BE2C (cell line): ENCODE results near the gene TMEM184A.

ENCODE experiments used
- DNase-seq: peaks from one replicate; pipeline ENCODE4 v3.0.0-alpha.2; 2020
- H3K27me3 ChIP-seq: fragments of 250-450 bp; sonication (Bioruptor Pico); 2 replicates; pipeline ENCODE4 v1.5.1; 2020; ENCODE audit warnings: mild to moderate bottlenecking
- H3K36me3 ChIP-seq: fragments of 250-450 bp; sonication (Bioruptor Pico); 2 replicates; pipeline ENCODE4 v1.5.1; 2020; ENCODE audit warnings: mild to moderate bottlenecking
- H3K4me1 ChIP-seq: fragments of 250-450 bp; sonication (Bioruptor Pico); 2 replicates; pipeline ENCODE4 v1.5.1; 2020
- H3K4me3 ChIP-seq: 2 replicates; pipeline ENCODE4 v1.5.1; 2011; ENCODE audit warnings: low read depth, low read length
- H3K9me3 ChIP-seq: fragments of 250-450 bp; sonication (Bioruptor Pico); 2 replicates; pipeline ENCODE4 v1.5.1; 2020
- TF ChIP-seq, protein P1 (sequence below): IDR thresholded peaks from 2 replicates; pipeline ENCODE4 v1.5.1; 2012; ENCODE audit warnings: mild to moderate bottlenecking, low read depth, low read length

TMEM184A gene

DNA sequence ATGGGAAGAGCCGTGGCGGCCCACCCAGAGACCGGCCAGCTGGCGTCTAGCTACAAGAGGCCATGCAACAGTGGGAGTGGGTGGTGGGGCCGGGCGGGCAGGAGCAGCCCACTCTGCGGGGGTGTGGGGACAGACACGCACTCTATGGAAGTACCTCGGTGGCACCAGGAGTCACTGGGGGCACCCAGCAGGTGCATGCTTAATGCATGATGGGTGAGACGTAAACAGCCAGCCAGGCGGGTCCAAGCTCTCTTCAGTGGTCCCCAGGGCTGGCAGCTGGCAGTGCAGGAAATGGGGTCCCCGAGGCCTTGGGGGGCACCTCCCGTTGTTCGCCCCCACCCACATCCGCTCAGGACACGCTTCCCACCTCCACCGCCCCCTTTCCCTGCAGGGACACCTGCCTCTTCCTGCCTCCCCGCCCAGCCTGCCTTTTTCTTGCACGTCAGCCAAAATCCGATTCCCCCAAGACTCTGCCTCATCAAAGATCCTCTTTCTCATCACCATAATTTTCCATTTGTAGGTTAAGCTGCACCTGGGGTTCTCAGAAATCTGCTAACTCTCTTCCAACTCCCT, 36.4 kb upstream of the TMEM184A start:
- TF ChIP-seq, protein P1, sequence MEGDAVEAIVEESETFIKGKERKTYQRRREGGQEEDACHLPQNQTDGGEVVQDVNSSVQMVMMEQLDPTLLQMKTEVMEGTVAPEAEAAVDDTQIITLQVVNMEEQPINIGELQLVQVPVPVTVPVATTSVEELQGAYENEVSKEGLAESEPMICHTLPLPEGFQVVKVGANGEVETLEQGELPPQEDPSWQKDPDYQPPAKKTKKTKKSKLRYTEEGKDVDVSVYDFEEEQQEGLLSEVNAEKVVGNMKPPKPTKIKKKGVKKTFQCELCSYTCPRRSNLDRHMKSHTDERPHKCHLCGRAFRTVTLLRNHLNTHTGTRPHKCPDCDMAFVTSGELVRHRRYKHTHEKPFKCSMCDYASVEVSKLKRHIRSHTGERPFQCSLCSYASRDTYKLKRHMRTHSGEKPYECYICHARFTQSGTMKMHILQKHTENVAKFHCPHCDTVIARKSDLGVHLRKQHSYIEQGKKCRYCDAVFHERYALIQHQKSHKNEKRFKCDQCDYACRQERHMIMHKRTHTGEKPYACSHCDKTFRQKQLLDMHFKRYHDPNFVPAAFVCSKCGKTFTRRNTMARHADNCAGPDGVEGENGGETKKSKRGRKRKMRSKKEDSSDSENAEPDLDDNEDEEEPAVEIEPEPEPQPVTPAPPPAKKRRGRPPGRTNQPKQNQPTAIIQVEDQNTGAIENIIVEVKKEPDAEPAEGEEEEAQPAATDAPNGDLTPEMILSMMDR: no peak
- H3K4me1 ChIP-seq: no peaks in the 10 kb centered on the region; the same call in 1 of the 2 replicates
- H3K4me3 ChIP-seq: no peak overlapping the region
- no peak for DNase-seq
- H3K9me3 ChIP-seq: no peaks in the 10 kb centered on the region
- peaks cover 22% of the 10 kb centered on the region for H3K27me3 ChIP-seq
- no peaks in the 10 kb centered on the region for H3K36me3 ChIP-seq

DNA sequence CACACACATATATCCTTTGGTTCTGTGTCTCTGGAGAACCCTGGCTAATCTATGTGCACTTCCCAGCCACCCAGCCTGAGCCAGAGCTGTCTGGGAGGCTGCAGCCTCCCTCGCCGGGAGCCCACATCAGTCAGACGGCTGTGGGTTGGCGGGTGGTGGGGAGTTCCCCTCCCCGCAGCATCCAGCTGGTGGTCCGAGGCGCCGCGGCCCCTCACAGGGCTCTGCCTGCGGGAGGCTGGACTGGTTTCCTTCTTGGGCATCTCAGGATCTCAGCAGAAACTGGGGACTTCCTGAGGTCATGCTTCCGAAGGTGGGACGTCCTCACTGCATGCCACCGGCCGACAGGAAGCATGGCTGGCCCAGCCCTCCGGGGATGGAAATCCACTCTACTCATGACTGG, 35.9 kb upstream of the TMEM184A start:
- H3K9me3 ChIP-seq: no peaks in the 10 kb centered on the region
- no peaks in the 10 kb centered on the region for H3K36me3 ChIP-seq
- TF ChIP-seq, protein P1: no peak
- peaks cover 2% of the 10 kb centered on the region for H3K4me1 ChIP-seq
- peaks cover 27% of the 10 kb centered on the region for H3K27me3 ChIP-seq
- no peak overlapping the region for H3K4me3 ChIP-seq
- DNase-seq: no peak

DNA sequence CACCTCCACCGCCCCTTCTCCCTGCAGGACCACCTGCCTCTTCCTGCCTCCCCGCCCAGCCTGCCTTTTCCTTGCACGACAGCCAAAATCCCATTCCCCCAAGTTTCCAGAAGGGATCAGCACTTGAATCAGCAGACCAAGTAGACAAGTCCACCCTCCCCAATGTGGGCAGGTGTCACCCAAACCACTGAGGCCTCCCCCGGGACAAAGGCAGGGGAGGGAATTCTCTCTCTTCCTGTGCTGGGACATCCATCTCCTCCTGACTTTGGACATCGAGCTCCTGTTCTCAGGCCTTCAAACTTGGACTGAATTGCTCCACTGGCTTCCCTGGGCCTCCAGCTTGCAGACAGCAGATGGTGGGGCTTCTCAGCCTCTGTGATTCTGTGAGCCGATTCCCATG, 35.4 kb upstream of the TMEM184A start:
- DNase-seq: no peak
- H3K4me1 ChIP-seq: peaks cover 6% of the 10 kb centered on the region
- H3K4me3 ChIP-seq: no peak overlapping the region
- H3K36me3 ChIP-seq: no peaks in the 10 kb centered on the region
- TF ChIP-seq, protein P1: no peak
- no peaks in the 10 kb centered on the region for H3K9me3 ChIP-seq
- H3K27me3 ChIP-seq: peaks cover 32% of the 10 kb centered on the region

DNA sequence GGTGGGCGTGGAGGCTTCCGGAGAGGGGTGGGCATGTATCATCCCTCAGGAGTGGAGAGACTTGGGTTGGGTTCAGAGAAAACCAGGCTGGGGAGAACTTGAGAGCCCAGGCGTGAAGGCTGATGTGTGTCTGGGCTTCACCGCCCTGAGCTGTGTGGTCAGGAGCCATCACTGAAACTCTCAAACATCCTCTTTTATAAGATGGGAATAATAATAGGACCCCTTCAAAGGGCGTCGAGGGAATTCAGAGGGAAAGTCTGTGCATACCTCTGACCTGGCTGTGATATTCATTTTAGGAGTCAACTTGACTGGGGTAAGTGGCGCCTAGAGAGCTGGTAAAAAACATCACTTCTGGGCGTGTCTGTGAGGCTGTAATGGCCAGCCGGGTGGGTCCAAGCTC, 34.9 kb upstream of the TMEM184A start:
- DNase-seq: no peak
- TF ChIP-seq, protein P1: no peak
- H3K4me1 ChIP-seq: peaks cover 6% of the 10 kb centered on the region
- H3K27me3 ChIP-seq: peaks cover 36% of the 10 kb centered on the region
- H3K9me3 ChIP-seq: no peaks in the 10 kb centered on the region
- no peaks in the 10 kb centered on the region for H3K36me3 ChIP-seq
- H3K4me3 ChIP-seq: no peak overlapping the region

DNA sequence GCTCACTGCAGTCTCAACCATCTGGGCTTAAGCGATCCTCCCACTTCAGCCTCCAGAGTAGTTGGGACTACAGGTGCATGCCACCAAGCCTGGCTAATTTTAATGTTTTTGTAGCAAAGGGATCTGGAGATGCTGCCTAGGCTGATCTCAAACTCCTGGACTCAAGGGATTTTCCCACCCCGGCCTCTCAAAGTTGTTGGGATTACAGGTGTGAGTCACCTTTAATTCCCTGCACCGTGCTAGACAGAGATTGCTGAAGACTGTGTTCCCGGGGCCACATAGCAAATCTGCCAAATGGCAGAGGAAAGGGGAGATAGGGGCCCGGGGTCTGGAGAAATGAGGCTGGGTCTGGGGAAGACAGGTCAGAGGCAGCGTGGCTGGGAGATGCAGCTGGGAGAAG, 34.5 kb upstream of the TMEM184A start:
- TF ChIP-seq, protein P1: no peak
- no peak for DNase-seq
- peaks cover 6% of the 10 kb centered on the region for H3K4me1 ChIP-seq

DNA sequence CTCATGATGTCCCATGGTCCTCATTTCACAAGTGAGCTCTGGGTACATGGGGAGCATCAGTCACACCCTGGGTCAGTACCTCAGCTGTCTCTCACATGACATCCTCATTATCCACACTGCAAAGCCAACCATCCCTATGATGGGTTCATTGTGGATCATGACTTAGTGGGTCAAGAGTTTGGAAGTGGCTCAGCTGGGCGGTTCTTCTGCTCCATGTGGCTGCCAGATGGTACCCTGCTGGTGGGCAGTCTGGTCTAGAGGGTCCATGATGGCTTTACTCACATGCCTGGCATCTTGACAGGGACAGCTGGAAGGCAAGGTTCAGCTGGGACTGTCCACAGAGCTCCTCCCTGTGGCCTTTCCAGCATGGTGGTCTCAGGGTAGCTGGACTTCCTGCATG, 33.0 kb upstream of the TMEM184A start:
- peaks cover 6% of the 10 kb centered on the region for H3K4me1 ChIP-seq
- TF ChIP-seq, protein P1: no peak
- H3K36me3 ChIP-seq: no peaks in the 10 kb centered on the region
- DNase-seq: no peak
- H3K4me3 ChIP-seq: no peak overlapping the region
- H3K9me3 ChIP-seq: no peaks in the 10 kb centered on the region
- H3K27me3 ChIP-seq: peaks cover 36% of the 10 kb centered on the region

More for the DNA sequence above, 34.5 kb upstream of the TMEM184A start:
- no peaks in the 10 kb centered on the region for H3K9me3 ChIP-seq
- peaks cover 36% of the 10 kb centered on the region for H3K27me3 ChIP-seq
- no peaks in the 10 kb centered on the region for H3K36me3 ChIP-seq
- no peak overlapping the region for H3K4me3 ChIP-seq
